GM21381 (cell line): ENCODE measurements around the gene MICAL2.
A peak's percentile ranks its signal among the peaks of the same experiment; 100 is the strongest.

Source experiments
- ATAC-seq: cut with Tn5 transposase; IDR thresholded peaks from one replicate; pipeline ENCODE4 v1.9.1; 2021; ENCODE audit warnings: mild to moderate bottlenecking, moderate library complexity; ENCODE audit not compliant: unreplicated experiment

Gene MICAL2

DNA sequence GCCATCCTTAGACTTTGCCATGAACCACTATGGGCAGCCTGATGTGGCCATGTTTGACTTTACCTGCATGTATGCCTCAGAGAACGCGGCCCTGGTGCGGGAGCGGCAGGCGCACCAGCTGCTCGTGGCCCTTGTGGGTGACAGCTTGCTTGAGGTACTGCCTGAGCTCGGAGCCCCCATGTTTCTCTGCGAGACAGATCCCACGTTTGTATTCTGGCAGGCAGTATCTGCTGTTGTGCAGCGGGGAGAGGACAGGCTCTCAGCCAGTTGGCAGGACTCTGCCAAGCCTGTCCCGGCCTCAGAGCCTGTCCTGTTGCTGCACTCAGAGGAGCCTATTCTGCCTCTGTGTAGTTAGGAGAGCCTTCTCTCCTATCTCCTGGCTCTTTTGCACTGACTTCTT, 109.9 kb downstream of the MICAL2 start:
- no peak for ATAC-seq

DNA sequence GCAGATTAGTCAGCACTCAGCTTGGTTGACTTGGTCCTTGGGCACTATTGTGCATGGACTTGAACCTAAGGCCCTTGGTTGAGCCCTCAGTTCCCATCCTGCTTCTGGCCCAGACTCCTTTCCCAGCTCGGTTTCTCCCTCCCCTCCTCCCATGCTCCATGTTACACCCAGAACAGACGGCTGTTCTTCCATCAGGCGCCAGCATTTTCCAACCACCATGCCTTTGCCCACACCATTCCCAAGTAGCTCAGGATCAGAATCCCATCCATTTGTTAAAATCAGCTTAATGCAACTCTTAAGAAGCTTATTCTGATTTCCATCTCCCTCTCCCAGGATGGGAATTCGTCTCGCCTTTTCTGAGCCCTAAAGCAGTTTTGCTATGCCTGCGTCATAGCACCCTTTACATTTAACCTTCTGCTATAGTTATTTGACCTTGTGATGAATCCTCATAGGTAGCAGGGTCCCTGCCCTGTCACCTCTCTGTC, 110.7 kb downstream of the MICAL2 start:
- ATAC-seq = no peak

- no peak for ATAC-seq
Observed at GRCh38 chr11:12222055-12222792, 111.8 kb downstream of the MICAL2 start.

DNA sequence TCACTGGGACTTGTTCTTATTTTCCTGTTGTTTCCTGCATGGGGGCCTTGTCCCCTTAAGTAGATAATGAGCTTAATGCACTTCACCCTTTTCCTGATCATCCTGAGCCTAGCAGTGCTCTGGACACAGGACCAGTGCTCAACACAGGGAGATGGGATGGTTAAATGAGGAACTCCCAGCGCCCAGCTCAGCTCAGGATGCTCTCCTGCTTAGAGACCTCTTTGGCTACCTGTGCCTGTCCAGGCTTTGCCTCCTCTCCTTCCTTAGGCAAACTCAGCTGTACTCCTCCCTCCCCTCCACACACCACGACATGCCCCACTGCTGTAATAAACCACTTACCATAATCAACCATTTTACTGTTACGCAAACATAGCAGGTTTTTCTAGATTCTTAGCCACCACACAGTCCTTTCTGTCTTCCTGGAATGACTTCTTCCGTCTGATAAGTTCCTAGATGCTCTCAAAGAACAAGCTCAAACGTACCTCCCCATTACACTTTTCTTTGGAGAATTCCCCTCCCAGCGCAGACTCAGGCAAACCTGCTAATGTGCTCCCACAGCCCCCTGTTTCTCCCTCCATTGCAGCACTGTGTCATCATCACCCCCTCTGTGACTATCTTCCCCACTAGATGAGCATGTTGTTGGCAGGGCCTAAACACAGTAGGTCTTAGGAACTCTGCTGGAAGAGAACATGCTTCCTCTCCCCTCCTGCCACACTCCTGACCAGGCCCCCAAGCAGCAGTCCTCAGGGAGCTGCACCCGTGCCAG, 113.6 kb downstream of the MICAL2 start:
- no peak for ATAC-seq

GRCh38 chr11:12224537-12224893, 114.1 kb downstream of the MICAL2 start:
- ATAC-seq = peak; percentile 98

GRCh38 chr11:12225046-12225739, 114.8 kb downstream of the MICAL2 start:
- no peak for ATAC-seq

- ATAC-seq = no peak
Observed at GRCh38 chr11:12226093-12226492, 115.7 kb downstream of the MICAL2 start.

- ATAC-seq = no peak
Observed at GRCh38 chr11:12229450-12230229, 119.2 kb downstream of the MICAL2 start.

GRCh38 chr11:12232160-12232559, 121.8 kb downstream of the MICAL2 start:
- no peak for ATAC-seq

- no peak for ATAC-seq
Observed at GRCh38 chr11:12232817-12233601, 122.6 kb downstream of the MICAL2 start.

DNA sequence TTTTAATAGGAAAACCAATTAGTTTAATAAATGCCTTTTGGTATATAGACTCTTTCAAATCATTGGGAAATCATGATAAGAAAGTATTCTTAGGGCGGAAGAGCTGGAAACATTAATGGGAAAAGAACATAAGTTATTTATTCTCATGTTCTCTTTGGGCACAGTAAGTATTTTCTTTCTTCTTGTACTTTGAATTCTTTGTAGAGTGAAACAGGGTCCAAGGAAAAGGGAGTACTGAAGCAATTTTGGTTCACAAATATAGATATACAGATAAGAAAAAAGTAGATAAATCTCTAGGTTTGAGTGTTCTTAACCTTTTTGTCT, 123.2 kb downstream of the MICAL2 start:
- no peak for ATAC-seq

DNA sequence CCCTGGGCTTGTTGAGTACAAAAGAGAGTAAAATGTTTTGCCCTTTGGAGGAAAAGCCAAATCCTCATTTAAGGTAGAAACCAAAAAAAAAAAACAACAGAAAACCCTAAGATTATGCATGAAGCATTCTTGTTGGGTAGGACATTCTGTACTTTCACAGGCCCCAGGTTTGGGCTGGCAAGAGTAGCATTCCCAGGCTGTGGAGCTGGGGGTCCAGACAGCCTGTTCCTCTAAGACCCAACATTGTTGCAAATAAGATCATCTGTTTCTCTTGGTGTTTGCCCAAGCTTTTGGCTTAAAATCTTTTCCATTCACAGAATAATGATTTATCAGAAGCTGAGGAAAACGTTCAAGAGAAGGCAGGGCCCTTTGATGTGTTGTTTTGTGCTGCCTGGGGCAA, 123.8 kb downstream of the MICAL2 start:
- ATAC-seq = no peak

DNA sequence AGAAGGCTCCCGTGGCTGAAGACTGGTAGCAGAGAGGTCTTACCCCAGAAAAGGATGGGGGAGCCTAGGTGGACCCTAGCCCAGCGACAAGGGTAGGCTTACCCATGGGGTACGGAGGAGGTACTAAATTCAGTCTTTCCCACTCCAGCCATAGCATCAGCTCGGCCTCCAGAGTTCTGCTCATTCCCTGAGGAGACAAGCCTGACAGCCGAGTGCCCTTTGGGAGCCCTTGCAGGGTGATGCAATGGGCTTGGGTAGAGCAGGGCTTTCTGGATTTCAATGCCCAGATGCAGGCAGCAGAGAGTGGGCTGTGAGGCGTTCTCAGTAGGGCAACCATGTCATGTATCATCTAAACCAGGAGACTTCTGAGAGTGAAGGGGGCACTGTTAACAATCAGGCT, 124.7 kb downstream of the MICAL2 start:
- ATAC-seq = no peak

GRCh38 chr11:12235553-12235946, 125.2 kb downstream of the MICAL2 start:
- no peak for ATAC-seq

- ATAC-seq = peak; percentile 80
Observed at GRCh38 chr11:12235947-12236743, 125.8 kb downstream of the MICAL2 start.

- ATAC-seq = no peak
Observed at GRCh38 chr11:12236744-12237101, 126.3 kb downstream of the MICAL2 start.

DNA sequence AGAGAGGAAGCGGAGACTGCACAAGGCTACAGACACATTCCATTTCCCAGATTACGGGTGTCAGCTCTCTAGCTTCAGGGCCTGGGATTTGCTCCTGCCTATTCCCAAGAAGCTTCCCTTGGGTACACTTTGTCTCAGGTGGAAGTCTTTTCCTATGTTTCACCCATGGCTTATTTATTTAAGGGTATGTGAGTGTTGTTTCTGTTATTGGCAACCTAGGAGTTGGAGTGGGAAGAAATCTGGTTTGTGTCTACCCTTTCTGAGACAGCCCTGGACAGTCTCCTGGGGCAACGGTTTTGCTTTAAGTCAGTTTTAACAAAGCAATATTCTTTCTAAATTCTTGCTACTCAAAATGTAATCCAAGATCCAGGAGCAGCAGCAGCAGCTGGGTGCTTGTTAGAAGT, 127.0 kb downstream of the MICAL2 start:
- ATAC-seq = no peak

GRCh38 chr11:12238420-12238819, 128.0 kb downstream of the MICAL2 start:
- ATAC-seq = no peak

DNA sequence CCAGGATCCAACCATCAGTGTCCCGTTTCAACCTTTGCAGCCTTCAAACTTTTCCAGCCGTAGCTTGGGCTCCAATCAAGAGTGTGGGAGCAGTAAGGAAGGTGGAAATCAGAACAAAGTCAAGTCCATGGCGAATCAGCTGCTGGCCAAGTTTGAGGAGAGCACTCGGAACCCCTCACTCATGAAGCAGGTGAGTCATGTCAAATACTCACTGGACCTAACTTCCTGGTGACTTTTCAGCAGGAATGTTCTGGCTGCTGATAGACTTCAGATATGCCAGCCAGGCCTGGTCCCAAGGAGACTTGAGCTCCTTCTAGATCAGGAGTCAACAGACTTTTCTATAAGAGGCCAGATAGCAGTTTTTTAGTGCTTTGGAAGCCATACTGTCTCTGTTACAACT, 129.0 kb downstream of the MICAL2 start:
- ATAC-seq = no peak
